ENCODE results near the gene PHOX2B. TPM values are rescaled to one million over a fixed set of nuclear protein-coding genes. Genes with fewer than 3 reads are reported as not detected.
A peak's percentile ranks its signal among the peaks of the same experiment; 100 is the strongest.

Gene PHOX2B
- total RNA-seq, 1 experiment from 2014 or later = not detected

GRCh38 chr4:41758884-41759283 lies 10.4 kb upstream of the PHOX2B start:
- Histone ChIP-seq H3K27ac (ENCODE audit: low read depth, low read length) (no peak overlapping the region), H3K9ac (ENCODE audit: low read length) (no peak overlapping the region), H3K9me3 (ENCODE audit: control insufficient read depth in 1 of 2, insufficient read depth in 1 of 2, low read depth in 1 of 2, low read length in 2 of 2) (no peaks in the 10 kb centered on the region), H4K20me1 (ENCODE audit: insufficient read depth) (no peaks in the 10 kb centered on the region), H3K36me3 (ENCODE audit: control insufficient read depth in 1 of 2, insufficient read depth in 2 of 2, low read length in 2 of 2) (no peaks in the 10 kb centered on the region), H3K4me1 (ENCODE audit: control insufficient read depth in 1 of 2, insufficient read depth in 2 of 2, low read length in 2 of 2) (peaks cover 0 to 5% of the 10 kb centered on the region in 2 experiments; a peak in 1 of 4 replicates), H3K79me2 (ENCODE audit: insufficient read depth, low read length) (no peaks in the 10 kb centered on the region), H2AFZ (ENCODE audit: low read depth, low read length, poor library complexity, severe bottlenecking) (no peak overlapping the region), H3K4me3 (replicated peaks in 1 of 2; ENCODE audit: low read depth in 1 of 2, low read length in 2 of 2) (no peak overlapping the region), H3K4me2 (ENCODE audit: low read length) (no peak overlapping the region), H3K27me3 (ENCODE audit: insufficient read depth, low read length) (peaks cover 59% of the 10 kb centered on the region), H3K9me2 (ENCODE audit: insufficient read depth) (no peaks in the 10 kb centered on the region)
- TF ChIP-seq ELF1 (IDR thresholded peaks at IDR 0.05; ENCODE audit: borderline replicate concordance, low read depth) (no peak), CBX3 (IDR thresholded peaks at IDR 0.05; ENCODE audit: low read depth) (no peak), TCF7L2 (IDR thresholded peaks at IDR 0.05; ENCODE audit: borderline replicate concordance, extremely low read depth, insufficient read depth, insufficient read length) (no peak), CTCF (IDR thresholded peaks at IDR 0.05 in 2 of 3, conservative IDR thresholded peaks at IDR 0.05 in 1 of 3; ENCODE audit: borderline replicate concordance in 1 of 3, insufficient read depth in 1 of 3, low read depth in 2 of 3, low read length in 2 of 3) (no peak), MAX (IDR thresholded peaks at IDR 0.05) (no peak)
- RAD21 ChIA-PET (ENCODE audit: low non-redundant PET in 1 of 2, low total read pairs in 2 of 2, uncharacterized antibody in 2 of 2, unreplicated experiment in 2 of 2) = no interaction called here
- POLR2A ChIA-PET = interaction anchor here (0.6 kb wide), 1 partner anchor 181 kb away, joined by 4 read pairs; no protein-coding TSS in a partner anchor
- DNase-seq (ENCODE audit: low read depth, low spot score) = no peak
- CTCF ChIA-PET = no interaction called here
- no TSS peak for BruUV-seq (replicated peaks)
- no peak for ATAC-seq
- intact Hi-C loops (cut with micrococcal nuclease) = no loop called here

GRCh38 chr4:41757521-41758156 lies 9.1 kb upstream of the PHOX2B start:
- Histone ChIP-seq H3K9ac (ENCODE audit: low read length) (no peak overlapping the region), H3K9me2 (ENCODE audit: insufficient read depth) (no peaks in the 10 kb centered on the region), H3K27me3 (ENCODE audit: insufficient read depth, low read length) (peaks cover 61% of the 10 kb centered on the region), H3K79me2 (ENCODE audit: insufficient read depth, low read length) (no peaks in the 10 kb centered on the region), H2AFZ (ENCODE audit: low read depth, low read length, poor library complexity, severe bottlenecking) (no peak overlapping the region), H3K4me2 (ENCODE audit: low read length) (no peak overlapping the region), H3K4me3 (replicated peaks in 1 of 2; ENCODE audit: low read depth in 1 of 2, low read length in 2 of 2) (no peak overlapping the region), H3K36me3 (ENCODE audit: control insufficient read depth in 1 of 2, insufficient read depth in 2 of 2, low read length in 2 of 2) (no peaks in the 10 kb centered on the region), H3K9me3 (ENCODE audit: control insufficient read depth in 1 of 2, insufficient read depth in 1 of 2, low read depth in 1 of 2, low read length in 2 of 2) (no peaks in the 10 kb centered on the region), H3K27ac (ENCODE audit: low read depth, low read length) (no peak overlapping the region), H4K20me1 (ENCODE audit: insufficient read depth) (no peaks in the 10 kb centered on the region), H3K4me1 (ENCODE audit: control insufficient read depth in 1 of 2, insufficient read depth in 2 of 2, low read length in 2 of 2) (peaks cover 0 to 5% of the 10 kb centered on the region in 2 experiments; a peak in 1 of 4 replicates)
- BruUV-seq (replicated peaks) = no TSS peak
- DNase-seq (ENCODE audit: low read depth, low spot score) (no peak), ATAC-seq (peak; percentile 30)
- ChIA-PET CTCF (no interaction called here), RAD21 (ENCODE audit: low non-redundant PET in 1 of 2, low total read pairs in 2 of 2, uncharacterized antibody in 2 of 2, unreplicated experiment in 2 of 2) (no interaction called here), POLR2A (no interaction called here)
- intact Hi-C loops (cut with micrococcal nuclease) = no loop called here
- TF ChIP-seq YY1 (IDR thresholded peaks at IDR 0.05; ENCODE audit: extremely low read depth, insufficient replicate concordance, low read depth, low read length) (no peak), ZBTB33 (IDR thresholded peaks at IDR 0.05; ENCODE audit: extremely low read depth, insufficient replicate concordance, low read length) (no peak), CEBPB (IDR thresholded peaks at IDR 0.05; ENCODE audit: low read depth) (no peak), ELF1 (IDR thresholded peaks at IDR 0.05; ENCODE audit: borderline replicate concordance, low read depth) (no peak), EZH2phosphoT487 (IDR thresholded peaks at IDR 0.05; ENCODE audit: borderline replicate concordance) (no peak), JUND (IDR thresholded peaks at IDR 0.05) (no peak), SRF (IDR thresholded peaks at IDR 0.05; ENCODE audit: low read depth) (no peak), POLR2AphosphoS5 (IDR thresholded peaks at IDR 0.05; ENCODE audit: low read depth, low read length) (no peak), POLR2A (IDR thresholded peaks at IDR 0.05; ENCODE audit: borderline replicate concordance, extremely low read depth, insufficient read depth, insufficient read length) (no peak), SIN3A (IDR thresholded peaks at IDR 0.05; ENCODE audit: low read depth) (no peak)

All from HCT116 (cell line).